ENCODE results near the gene SUCLG1.

DNA sequence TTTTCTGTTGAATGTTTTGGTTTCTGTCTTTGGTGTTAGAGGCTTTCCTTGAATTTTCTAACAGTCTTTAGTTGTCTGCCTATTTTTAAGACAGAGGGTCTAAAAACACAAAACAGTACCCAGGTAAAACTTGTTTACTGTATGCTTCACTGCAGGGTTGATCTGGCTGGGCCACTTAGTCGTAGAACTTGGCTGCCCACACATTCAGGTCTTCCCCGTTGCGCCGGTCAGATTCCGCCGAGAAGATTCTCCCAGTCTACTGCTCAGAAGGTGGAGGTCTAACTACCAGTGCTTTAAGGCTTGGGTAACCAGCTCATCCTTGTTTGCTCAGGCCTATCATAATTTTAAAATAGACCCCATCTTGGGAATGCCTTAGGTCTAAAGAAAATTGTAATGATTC is 32.7 kb upstream of the SUCLG1 start:
- TF ChIP-seq EZH2 (IDR thresholded peaks at IDR 0.05; ENCODE audit: low read depth) = no peak
- TF ChIP-seq, protein P1, sequence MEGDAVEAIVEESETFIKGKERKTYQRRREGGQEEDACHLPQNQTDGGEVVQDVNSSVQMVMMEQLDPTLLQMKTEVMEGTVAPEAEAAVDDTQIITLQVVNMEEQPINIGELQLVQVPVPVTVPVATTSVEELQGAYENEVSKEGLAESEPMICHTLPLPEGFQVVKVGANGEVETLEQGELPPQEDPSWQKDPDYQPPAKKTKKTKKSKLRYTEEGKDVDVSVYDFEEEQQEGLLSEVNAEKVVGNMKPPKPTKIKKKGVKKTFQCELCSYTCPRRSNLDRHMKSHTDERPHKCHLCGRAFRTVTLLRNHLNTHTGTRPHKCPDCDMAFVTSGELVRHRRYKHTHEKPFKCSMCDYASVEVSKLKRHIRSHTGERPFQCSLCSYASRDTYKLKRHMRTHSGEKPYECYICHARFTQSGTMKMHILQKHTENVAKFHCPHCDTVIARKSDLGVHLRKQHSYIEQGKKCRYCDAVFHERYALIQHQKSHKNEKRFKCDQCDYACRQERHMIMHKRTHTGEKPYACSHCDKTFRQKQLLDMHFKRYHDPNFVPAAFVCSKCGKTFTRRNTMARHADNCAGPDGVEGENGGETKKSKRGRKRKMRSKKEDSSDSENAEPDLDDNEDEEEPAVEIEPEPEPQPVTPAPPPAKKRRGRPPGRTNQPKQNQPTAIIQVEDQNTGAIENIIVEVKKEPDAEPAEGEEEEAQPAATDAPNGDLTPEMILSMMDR (conservative IDR thresholded peaks at IDR 0.05) = no peak
